ENCODE results near the gene AOPEP.

The AOPEP gene

GRCh38 chr9:94760010-94760409 is 33.5 kb downstream of the AOPEP start:
- in situ Hi-C loops (cut with HindIII; ENCODE audit: low sequenced_read_pairs), result no loop called here

GRCh38 chr9:94760660-94761059 is 34.2 kb downstream of the AOPEP start:
- in situ Hi-C loops (cut with HindIII; ENCODE audit: low sequenced_read_pairs), result no loop called here

DNA sequence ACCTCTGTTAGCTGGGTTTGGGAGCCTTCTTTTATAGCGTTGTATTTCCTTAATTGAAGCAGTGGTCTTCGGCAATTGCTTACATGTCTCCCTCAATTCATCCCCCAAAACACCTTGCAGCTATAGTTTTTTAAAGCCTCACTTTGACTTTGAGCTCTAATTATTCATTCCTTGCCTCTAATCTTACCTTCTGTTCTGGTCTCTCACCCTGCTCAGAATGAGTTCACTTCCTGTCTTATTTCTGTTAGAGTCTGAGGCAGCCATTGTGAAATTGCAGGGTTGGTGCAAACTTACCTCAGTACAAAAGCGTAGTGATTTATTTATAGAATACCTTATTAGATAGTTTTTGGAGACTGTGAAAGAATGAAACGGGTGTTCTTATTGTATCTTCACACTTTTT is 35.0 kb downstream of the AOPEP start:
- in situ Hi-C loops (cut with HindIII; ENCODE audit: low sequenced_read_pairs), result no loop called here

GRCh38 chr9:94767331-94768072 is 41.0 kb downstream of the AOPEP start:
- in situ Hi-C loops (cut with HindIII; ENCODE audit: low sequenced_read_pairs), result no loop called here

DNA sequence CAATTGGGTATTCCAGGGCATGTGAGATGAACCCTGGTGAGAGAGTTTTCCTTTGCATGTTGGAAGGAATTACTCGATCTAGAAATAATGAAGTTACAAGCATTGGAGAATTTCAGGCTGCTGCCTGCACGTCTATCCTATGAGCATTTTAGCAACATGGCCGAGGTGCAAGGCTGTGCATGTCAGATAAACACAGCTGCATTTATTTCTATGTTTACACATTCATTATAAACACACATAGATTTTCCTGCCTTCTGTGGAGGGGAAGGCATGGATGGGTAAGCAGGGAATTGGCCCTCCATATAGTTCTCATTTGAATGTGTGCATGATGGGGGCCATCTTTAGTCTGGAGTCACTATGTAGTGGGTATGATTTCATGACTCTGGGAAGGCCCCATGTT is 42.3 kb downstream of the AOPEP start:
- in situ Hi-C loops (cut with HindIII; ENCODE audit: low sequenced_read_pairs), result no loop called here

DNA sequence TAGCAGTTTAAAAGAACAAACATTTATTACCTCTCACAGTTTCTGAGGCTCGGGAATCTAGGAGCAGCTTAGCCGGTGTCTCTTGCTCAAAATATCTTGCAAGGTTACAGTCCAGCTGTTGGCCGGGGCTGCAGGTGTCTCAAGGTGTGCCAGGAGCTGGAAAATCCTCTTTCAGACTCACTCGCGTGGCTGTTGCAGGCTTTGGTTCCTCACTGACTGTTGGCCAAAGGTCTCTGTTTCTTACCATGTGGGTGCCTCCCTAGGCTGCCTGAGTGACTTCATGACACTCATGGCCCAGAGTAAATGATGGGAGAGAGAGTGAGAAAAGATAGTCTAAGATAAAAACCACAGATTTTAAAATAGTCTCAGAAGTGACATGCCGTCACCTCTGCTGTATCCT is 43.8 kb downstream of the AOPEP start:
- in situ Hi-C loops (cut with HindIII; ENCODE audit: low sequenced_read_pairs), result no loop called here

- in situ Hi-C loops (cut with HindIII; ENCODE audit: low sequenced_read_pairs), result no loop called here
These were observed 44.6 kb downstream of the AOPEP start for GRCh38 chr9:94771096-94771495.

- in situ Hi-C loops (cut with HindIII; ENCODE audit: low sequenced_read_pairs), result no loop called here
These were observed 45.6 kb downstream of the AOPEP start for GRCh38 chr9:94772144-94772543.

DNA sequence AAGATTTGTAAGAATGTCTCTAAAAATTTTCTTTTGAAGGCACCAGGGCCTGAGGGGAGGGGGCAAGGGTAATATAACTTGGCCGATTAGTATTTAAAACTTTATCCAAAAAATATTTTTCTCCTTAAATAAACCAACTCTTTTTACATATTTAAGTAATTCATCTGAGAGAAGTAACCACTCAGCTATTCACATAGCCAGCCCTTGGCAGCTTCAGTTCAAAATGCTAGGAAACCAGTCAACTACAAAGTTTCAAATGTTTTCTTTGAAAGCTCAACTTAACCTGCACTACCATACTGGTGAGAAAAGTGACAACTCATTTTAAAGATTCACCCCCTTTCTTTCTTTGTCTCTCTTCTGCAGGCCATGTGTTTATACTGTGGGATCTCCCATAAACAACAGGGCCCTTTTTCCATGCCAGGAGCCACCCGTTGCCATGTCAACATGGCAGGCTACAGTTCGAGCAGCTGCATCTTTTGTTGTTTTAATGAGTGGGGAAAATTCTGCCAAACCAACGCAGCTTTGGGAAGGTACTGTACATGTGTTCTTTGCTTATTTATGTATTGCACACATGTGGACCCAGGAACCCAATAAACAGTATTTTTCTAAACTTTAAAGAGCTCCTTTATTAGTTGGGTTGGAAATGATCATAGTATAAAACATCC is 46.3 kb downstream of the AOPEP start:
- in situ Hi-C loops (cut with HindIII; ENCODE audit: low sequenced_read_pairs), result no loop called here

GRCh38 chr9:94773655-94774054 is 47.2 kb downstream of the AOPEP start:
- in situ Hi-C loops (cut with HindIII; ENCODE audit: low sequenced_read_pairs), result no loop called here

- in situ Hi-C loops (cut with HindIII; ENCODE audit: low sequenced_read_pairs), result no loop called here
These were observed 51.5 kb downstream of the AOPEP start for GRCh38 chr9:94778013-94778412.

DNA sequence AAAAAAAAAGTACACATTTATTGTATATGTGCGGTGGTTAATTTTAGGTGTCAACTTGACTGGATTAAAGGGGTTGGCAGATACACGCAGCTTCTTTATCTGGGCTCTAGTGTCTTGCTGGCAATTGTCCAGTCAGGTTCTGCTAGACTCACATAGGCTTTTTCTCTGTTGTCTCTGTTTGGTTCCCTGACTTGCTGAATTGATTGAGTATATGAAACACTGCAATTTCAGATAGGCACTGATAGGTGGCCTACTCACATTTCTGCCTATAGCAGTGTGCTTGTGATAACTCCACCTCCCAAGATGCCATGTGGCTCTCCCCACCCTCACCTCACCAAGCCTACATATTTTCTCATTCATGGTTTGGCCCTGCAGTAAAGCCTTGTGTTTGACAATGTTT is 52.5 kb downstream of the AOPEP start:
- in situ Hi-C loops (cut with HindIII; ENCODE audit: low sequenced_read_pairs), result no loop called here

DNA sequence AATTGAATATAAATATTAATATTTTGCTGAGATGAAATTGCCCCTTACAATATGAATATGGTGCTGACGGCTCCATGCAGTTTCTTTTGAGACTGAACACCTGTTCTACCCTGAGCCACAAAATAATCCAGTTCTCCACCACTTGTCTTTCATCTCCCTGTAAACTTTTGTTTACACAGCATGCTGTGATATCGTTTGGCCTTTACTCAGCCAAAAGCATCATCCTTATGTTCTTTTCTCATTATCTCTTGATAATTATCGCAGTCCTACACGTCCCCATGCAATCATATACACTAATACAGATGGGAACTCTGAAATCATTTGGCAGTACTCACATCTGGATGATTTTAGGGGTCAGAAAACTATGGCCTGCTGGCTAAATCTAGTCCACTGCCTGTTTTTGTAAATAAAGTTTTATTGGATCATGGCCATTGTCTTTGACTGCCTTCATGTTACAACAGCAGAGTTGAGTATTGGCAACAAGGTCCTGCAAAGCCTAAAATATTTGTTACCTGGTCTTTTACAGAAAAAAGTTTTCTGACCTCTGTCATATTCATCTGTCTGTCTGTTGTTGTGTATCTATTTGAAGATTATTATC is 53.3 kb downstream of the AOPEP start:
- in situ Hi-C loops (cut with HindIII; ENCODE audit: low sequenced_read_pairs), result no loop called here

DNA sequence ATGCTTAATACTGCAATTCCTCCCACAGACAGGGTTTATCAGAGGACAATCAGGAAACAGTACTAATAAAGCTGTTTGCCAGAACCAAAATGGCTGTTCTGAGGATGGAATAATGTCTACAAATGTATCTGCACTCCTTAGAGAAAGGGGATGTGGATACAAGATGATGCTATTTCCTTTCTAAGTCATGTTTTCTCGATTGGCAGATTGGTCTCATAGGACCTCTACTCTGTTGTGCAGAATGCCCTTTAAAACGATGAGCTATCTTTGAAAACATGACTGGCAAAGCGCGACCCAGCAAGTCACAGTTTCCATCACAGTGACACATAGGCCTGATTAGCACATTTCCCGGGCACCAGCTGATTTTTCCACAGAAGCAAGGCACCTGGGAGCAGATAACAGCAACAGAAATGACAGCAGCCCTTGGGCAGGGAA is 54.0 kb downstream of the AOPEP start:
- in situ Hi-C loops (cut with HindIII; ENCODE audit: low sequenced_read_pairs), result no loop called here

- in situ Hi-C loops (cut with HindIII; ENCODE audit: low sequenced_read_pairs), result no loop called here
These were observed 56.0 kb downstream of the AOPEP start for GRCh38 chr9:94782355-94783101.

DNA sequence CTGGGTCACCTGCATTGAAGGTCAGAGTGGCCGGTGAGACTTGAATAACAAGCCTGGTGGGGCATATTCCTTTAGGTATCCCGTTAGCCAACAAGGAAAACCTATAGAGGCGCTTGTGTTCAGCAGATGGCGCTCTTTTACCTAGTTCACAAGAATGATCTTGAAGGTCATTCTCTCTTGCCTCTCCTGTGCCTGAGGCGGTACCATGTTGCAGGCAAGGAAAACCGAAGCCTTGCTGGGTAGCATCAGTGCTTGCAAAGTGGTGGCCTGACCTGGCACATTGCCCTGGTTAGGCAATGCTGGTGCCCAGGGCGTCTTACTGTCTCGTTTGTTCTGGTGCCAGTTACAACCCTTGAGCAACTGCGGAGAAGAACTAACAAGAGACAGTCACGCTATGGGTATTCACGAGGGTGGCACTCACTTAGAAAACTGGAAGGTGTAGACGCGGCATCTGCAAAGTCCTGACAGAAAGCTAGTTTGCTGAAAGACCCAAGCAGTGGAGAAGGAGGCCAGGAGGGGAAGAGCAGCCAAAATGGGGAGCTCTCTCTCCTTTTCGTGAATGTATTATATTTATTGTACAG is 56.7 kb downstream of the AOPEP start:
- in situ Hi-C loops (cut with HindIII; ENCODE audit: low sequenced_read_pairs), result no loop called here

GRCh38 chr9:94783928-94784327 is 57.4 kb downstream of the AOPEP start:
- in situ Hi-C loops (cut with HindIII; ENCODE audit: low sequenced_read_pairs), result no loop called here

DNA sequence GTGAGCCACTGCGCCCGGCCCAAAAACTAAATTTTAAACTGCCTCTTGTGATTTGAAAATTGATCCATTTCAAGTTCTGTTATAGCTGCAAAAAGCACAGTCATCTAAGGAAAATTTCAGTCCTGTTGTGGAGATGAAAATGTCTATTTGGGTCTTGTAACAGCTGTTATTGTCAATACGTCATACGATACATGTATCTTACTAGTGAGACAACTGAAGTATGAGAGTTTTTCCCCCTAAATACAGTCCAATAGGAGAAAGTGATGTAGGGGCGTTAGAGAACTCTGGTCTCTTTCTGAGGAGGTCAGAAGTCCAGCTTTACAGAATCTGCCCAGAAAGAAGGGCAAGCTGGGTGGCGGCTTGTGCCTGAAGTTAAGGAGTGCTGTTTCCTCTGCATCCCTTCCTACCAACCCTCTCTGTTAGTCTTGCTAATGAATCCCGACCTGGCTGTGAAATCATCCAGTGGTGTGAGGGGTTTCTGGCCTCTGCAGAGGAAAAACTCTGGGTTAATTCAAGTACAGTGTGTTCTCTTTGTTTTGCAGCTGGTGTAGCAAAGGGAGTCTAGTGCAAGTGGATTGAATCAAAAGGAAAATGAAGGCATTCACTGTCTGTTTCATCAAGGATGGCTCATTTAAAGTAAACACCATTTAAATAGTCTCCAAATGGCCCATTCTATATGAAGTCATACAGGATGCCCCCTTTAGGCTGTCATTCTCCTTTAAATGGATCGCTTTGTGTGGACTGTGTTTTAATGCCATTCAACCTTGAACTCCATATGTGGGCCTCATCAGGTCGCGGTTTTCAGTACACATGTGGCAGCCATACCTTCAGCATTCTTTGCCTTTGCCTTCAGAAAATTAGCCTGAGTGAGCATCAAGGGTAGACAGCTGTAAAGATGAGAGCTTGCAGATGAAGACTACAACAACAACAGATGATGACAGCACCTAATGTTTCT is 59.0 kb downstream of the AOPEP start:
- in situ Hi-C loops (cut with HindIII; ENCODE audit: low sequenced_read_pairs), result no loop called here

GRCh38 chr9:94786586-94786985 is 60.1 kb downstream of the AOPEP start:
- in situ Hi-C loops (cut with HindIII; ENCODE audit: low sequenced_read_pairs), result no loop called here

- in situ Hi-C loops (cut with HindIII; ENCODE audit: low sequenced_read_pairs), result no loop called here
These were observed 60.8 kb downstream of the AOPEP start for GRCh38 chr9:94787266-94787665.

Data from DLD1 (cell line).